HL-60/S4 treated with retinoic acid at 250 ng/mL for 4 days and 3 days (cell line): ENCODE results near the gene JARID2.

ENCODE experiments used
- in situ Hi-C: fragments of 300-500 bp; cut with MboI; formaldehyde crosslinking; loops from 2 replicates; pipeline ENCODE4 v1.7.0; 2022; ENCODE audit warnings: low sequenced_read_pairs

The JARID2 gene

GRCh38 chr6:15430186-15430585 lies 184.3 kb downstream of the JARID2 start:
- in situ Hi-C loops: no loop called here

GRCh38 chr6:15430931-15431405 lies 185.1 kb downstream of the JARID2 start:
- in situ Hi-C loops: no loop called here

GRCh38 chr6:15431762-15432483 lies 186.1 kb downstream of the JARID2 start:
- in situ Hi-C loops: no loop called here

- in situ Hi-C loops: no loop called here
Measured at GRCh38 chr6:15433511-15433861, 187.6 kb downstream of the JARID2 start.

GRCh38 chr6:15434263-15434662 lies 188.4 kb downstream of the JARID2 start:
- in situ Hi-C loops: no loop called here

- in situ Hi-C loops: no loop called here
Measured at GRCh38 chr6:15434823-15435380, 189.0 kb downstream of the JARID2 start.

- in situ Hi-C loops: no loop called here
Measured at GRCh38 chr6:15435468-15435867, 189.6 kb downstream of the JARID2 start.

- in situ Hi-C loops: no loop called here
Measured at GRCh38 chr6:15436451-15436850, 190.6 kb downstream of the JARID2 start.

GRCh38 chr6:15437090-15437635 lies 191.3 kb downstream of the JARID2 start:
- in situ Hi-C loops: no loop called here

GRCh38 chr6:15439410-15440025 lies 193.6 kb downstream of the JARID2 start:
- in situ Hi-C loops: no loop called here

GRCh38 chr6:15440040-15440439 lies 194.2 kb downstream of the JARID2 start:
- in situ Hi-C loops: no loop called here

- in situ Hi-C loops: no loop called here
Measured at GRCh38 chr6:15441215-15441868, 195.5 kb downstream of the JARID2 start.

GRCh38 chr6:15441981-15442380 lies 196.1 kb downstream of the JARID2 start:
- in situ Hi-C loops: no loop called here

- in situ Hi-C loops: no loop called here
Measured at GRCh38 chr6:15442467-15442866, 196.6 kb downstream of the JARID2 start.

GRCh38 chr6:15443119-15443830 lies 197.4 kb downstream of the JARID2 start:
- in situ Hi-C loops: no loop called here

GRCh38 chr6:15444081-15444731 lies 198.3 kb downstream of the JARID2 start:
- in situ Hi-C loops: no loop called here

GRCh38 chr6:15444881-15445280 lies 199.0 kb downstream of the JARID2 start:
- in situ Hi-C loops: no loop called here

- in situ Hi-C loops: no loop called here
Measured at GRCh38 chr6:15447546-15448267, 201.8 kb downstream of the JARID2 start.

GRCh38 chr6:15449011-15449410 lies 203.1 kb downstream of the JARID2 start:
- in situ Hi-C loops: no loop called here

- in situ Hi-C loops: no loop called here
Measured at GRCh38 chr6:15451738-15452137, 205.9 kb downstream of the JARID2 start.
